Fibroblast of the aortic adventitia (primary cell): ENCODE data around the gene SLC44A4. TPM values are rescaled to one million over a fixed set of nuclear protein-coding genes. Genes with fewer than 3 reads are reported as not detected.
A peak's percentile ranks its signal among the peaks of the same experiment; 100 is the strongest.
"Not testable (repeated sequence)": the region's sequence is repeated elsewhere in the genome, so short reads cannot be mapped to it uniquely, and the experiment has no call there.

Experiments used
- DNase-seq: peaks from one replicate; pipeline ENCODE4 v3.0.0-alpha.2; 2010; ENCODE audit warnings: low read depth
- H3K4me3 ChIP-seq: 2 replicates; pipeline ENCODE4 v1.5.1; 2011; ENCODE audit warnings: low read depth, mild to moderate bottlenecking, control low read depth, low read length, moderate library complexity
- CTCF ChIP-seq: IDR thresholded peaks from 2 replicates; pipeline ENCODE4 v1.5.1; 2011; ENCODE audit warnings: mild to moderate bottlenecking, low read length, control low read depth, inconsistent platforms; ENCODE audit not compliant: insufficient read depth
- total RNA-seq: library from RNA; depleted of rRNA; stranded (reverse); fragments of >200 nt; gene quantifications from 2 replicates; pipeline ENCODE4 v1.2.3, GENCODE V29; 2012; ENCODE audit warnings: low replicate concordance

Gene SLC44A4
- total RNA-seq, 1 donor, result 0.27 TPM

GRCh38 chr6:31907158-31907813, 28.5 kb upstream of the SLC44A4 start:
- no peak for TF ChIP-seq CTCF
- peak; percentile 83 for DNase-seq
- no peak overlapping the region for H3K4me3 ChIP-seq

GRCh38 chr6:31906727-31907126, 27.9 kb upstream of the SLC44A4 start:
- H3K4me3 ChIP-seq, DNase-seq: not testable (repeated sequence)

GRCh38 chr6:31906122-31906521, 27.3 kb upstream of the SLC44A4 start:
- TF ChIP-seq CTCF, result no peak
- no peak for DNase-seq
- H3K4me3 ChIP-seq, result no peak overlapping the region

- DNase-seq, result no peak
- no peak overlapping the region for H3K4me3 ChIP-seq
- no peak for TF ChIP-seq CTCF
Measured at GRCh38 chr6:31905041-31905440, 26.2 kb upstream of the SLC44A4 start.

- no peak overlapping the region for H3K4me3 ChIP-seq
- DNase-seq, result peak; percentile 78
- TF ChIP-seq CTCF, result no peak
Measured at GRCh38 chr6:31903957-31904356, 25.2 kb upstream of the SLC44A4 start.

- peak within 1 kb of the TSS; percentile 74 for H3K4me3 ChIP-seq
- DNase-seq, result peak; percentile 96
- TF ChIP-seq CTCF, result peak; percentile 16
Measured at GRCh38 chr6:31901953-31902643, 23.3 kb upstream of the SLC44A4 start, which contains the start of gene ZBTB12. TSS of gene ZBTB12 (minus strand) at chr6:31902086. CDS start at chr6:31901305, 781 bp downstream.

GRCh38 chr6:31901415-31901952, 22.7 kb upstream of the SLC44A4 start:
- H3K4me3 ChIP-seq, result peak overlapping the region; percentile 74
- DNase-seq, result peak; percentile 45
- TF ChIP-seq CTCF, result no peak
